ENCODE data around the gene NCAPH2.

- no peak for TF ChIP-seq CTCF (IDR thresholded peaks at IDR 0.05)
- no peak for TF ChIP-seq POLR2A (IDR thresholded peaks at IDR 0.05)
- TF ChIP-seq POLR2AphosphoS5 (IDR thresholded peaks at IDR 0.05), result no peak
Observed at GRCh38 chr22:50505276-50505775, 2.7 kb upstream of the NCAPH2 start.
